Stomach (tissue), 4 donors: ENCODE data around the gene PTPRJ.

Source experiments
- CTCF ChIP-seq, 7 experiments: fragments of 450-650 bp in 4 of 7; fragments of 200-600 bp in 3 of 7; sonication (generic) in 3 of 7; IDR thresholded peaks; one replicate each; pipeline ENCODE4 v1.5.1; 2016 to 2019; ENCODE audit warnings: antibody characterized with exemption in 7 of 7, control low read depth in 2 of 7, mild to moderate bottlenecking in 1 of 7
- EP300 ChIP-seq: sonication (generic); formaldehyde crosslinking; IDR thresholded peaks from one replicate; pipeline ENCODE4 v1.6.1; 2017; ENCODE audit warnings: antibody characterized with exemption
- POLR2AphosphoS5 ChIP-seq, 3 donors: sonication (generic); formaldehyde crosslinking; IDR thresholded peaks; one replicate each; pipeline ENCODE4 v1.6.1; 2016; ENCODE audit warnings: antibody characterized with exemption in 3 of 3

GRCh38 chr11:48080301-48080861 lies 100.0 kb downstream of the PTPRJ start:
- TF ChIP-seq EP300 = no peak
- no peak for TF ChIP-seq POLR2AphosphoS5 (IDR thresholded peaks at IDR 0.05)
- TF ChIP-seq CTCF (IDR thresholded peaks at IDR 0.05) = no peak
